OCI-LY1 (cell line): ENCODE data around the gene DNAJB6.

ENCODE experiments used
- H2AFZ ChIP-seq: fragments of 200-600 bp; sonication (generic), shearing (Covaris generic); 2 replicates; pipeline ENCODE4 v1.6.0; 2014; ENCODE audit warnings: antibody characterized with exemption, mild to moderate bottlenecking, low read length
- H3F3A ChIP-seq: fragments of 200-600 bp; sonication (generic), shearing (Covaris generic); 2 replicates; pipeline ENCODE4 v1.6.0; 2014; ENCODE audit warnings: mild to moderate bottlenecking, antibody characterized with exemption, low read length, moderate library complexity; ENCODE audit not compliant: insufficient read depth
- H3K27ac ChIP-seq: fragments of 200-600 bp; sonication (generic); 2 replicates; pipeline ENCODE4 v1.5.1; 2014; ENCODE audit warnings: low read length, mixed run types, mild to moderate bottlenecking, low read depth; ENCODE audit not compliant: poor library complexity, severe bottlenecking
- H3K27me3 ChIP-seq: fragments of 200-600 bp; sonication (generic); 2 replicates; pipeline ENCODE4 v1.6.0; 2014; ENCODE audit warnings: antibody characterized with exemption, mild to moderate bottlenecking, low read length, moderate library complexity; ENCODE audit not compliant: insufficient read depth
- H3K36me3 ChIP-seq: fragments of 200-600 bp; sonication (generic); 2 replicates; pipeline ENCODE4 v1.6.1; 2014; ENCODE audit warnings: mild to moderate bottlenecking, antibody characterized with exemption, low read length, moderate library complexity, mixed read lengths; ENCODE audit not compliant: insufficient read depth
- H3K4me1 ChIP-seq: fragments of 200-600 bp; sonication (generic); 2 replicates; pipeline ENCODE4 v1.5.1; 2014; ENCODE audit warnings: mild to moderate bottlenecking, low read length, moderate library complexity; ENCODE audit not compliant: insufficient read depth, severe bottlenecking
- H3K4me2 ChIP-seq: fragments of 200-600 bp; sonication (generic), shearing (Covaris generic); 2 replicates; pipeline ENCODE4 v1.6.1; 2014; ENCODE audit warnings: low read length
- H3K4me3 ChIP-seq: fragments of 200-600 bp; sonication (generic); 2 replicates; pipeline ENCODE4 v1.5.1; 2014; ENCODE audit warnings: low read length, low read depth, mild to moderate bottlenecking, mixed read lengths; ENCODE audit not compliant: poor library complexity, severe bottlenecking
- H3K79me2 ChIP-seq: fragments of 200-600 bp; shearing (Covaris generic); 2 replicates; pipeline ENCODE4 v1.6.1; 2016; ENCODE audit warnings: mixed run types, low read length, mixed read lengths; ENCODE audit not compliant: insufficient read depth
- H3K9ac ChIP-seq: fragments of 200-600 bp; sonication (generic), shearing (Covaris generic); 2 replicates; pipeline ENCODE4 v1.6.1; 2014; ENCODE audit warnings: mild to moderate bottlenecking, low read length, mixed read lengths
- H3K9me2 ChIP-seq: fragments of 200-600 bp; sonication (generic), shearing (Covaris generic); 2 replicates; pipeline ENCODE4 v1.6.1; 2014; ENCODE audit warnings: low read depth, mild to moderate bottlenecking, low read length, mixed read lengths
- H3K9me3 ChIP-seq: fragments of 200-600 bp; shearing (Covaris generic); 2 replicates; pipeline ENCODE4 v1.6.1; 2014; ENCODE audit warnings: low read length, mixed read lengths
- H4K20me1 ChIP-seq: fragments of 200-600 bp; sonication (generic), shearing (Covaris generic); 2 replicates; pipeline ENCODE4 v1.6.0; 2016; ENCODE audit warnings: mild to moderate bottlenecking, low read length; ENCODE audit not compliant: insufficient read depth
- CTCF ChIP-seq: fragments of 200-600 bp; sonication (generic), shearing (Covaris generic); IDR thresholded peaks from 2 replicates; pipeline ENCODE4 v1.5.1; 2017; ENCODE audit warnings: mild to moderate bottlenecking, antibody characterized with exemption, low read length, moderate library complexity, mixed read lengths
- EZH2 ChIP-seq: fragments of 200-600 bp; sonication (generic), shearing (Covaris generic); IDR thresholded peaks from 2 replicates; pipeline ENCODE4 v1.8.0; 2017; ENCODE audit warnings: borderline replicate concordance, mixed run types, mild to moderate bottlenecking, antibody characterized with exemption, low read length, moderate library complexity, mixed read lengths

DNAJB6 gene

GRCh38 chr7:157436076-157436475 lies 99.3 kb downstream of the DNAJB6 start:
- Histone ChIP-seq H2AFZ (no peak overlapping the region), H3K9ac (no peak overlapping the region), H3K27ac (no peak overlapping the region), H3K4me2 (no peak overlapping the region), H3K9me3 (no peaks in the 10 kb centered on the region), H3K36me3 (no peaks in the 10 kb centered on the region), H3K4me3 (no peak overlapping the region), H4K20me1 (no peaks in the 10 kb centered on the region), H3K27me3 (peaks cover 4% of the 10 kb centered on the region; the same call in 1 of the 2 replicates), H3K79me2 (no peaks in the 10 kb centered on the region), H3K9me2 (no peaks in the 10 kb centered on the region), H3F3A (peaks cover 4% of the 10 kb centered on the region; the same call in 1 of the 2 replicates), H3K4me1 (peaks cover 9% of the 10 kb centered on the region)
- no peak for TF ChIP-seq EZH2
- no peak for TF ChIP-seq CTCF

GRCh38 chr7:157436763-157437480 lies 100.1 kb downstream of the DNAJB6 start:
- Histone ChIP-seq H3K4me1 (peaks cover 10% of the 10 kb centered on the region), H3K79me2 (no peaks in the 10 kb centered on the region), H4K20me1 (no peaks in the 10 kb centered on the region), H3K27me3 (no peaks in the 10 kb centered on the region; the same call in 1 of the 2 replicates), H3K9ac (no peak overlapping the region), H3K36me3 (no peaks in the 10 kb centered on the region), H3K4me2 (no peak overlapping the region), H3F3A (peaks cover 4% of the 10 kb centered on the region; the same call in 1 of the 2 replicates), H3K27ac (no peak overlapping the region), H2AFZ (no peak overlapping the region), H3K9me3 (no peaks in the 10 kb centered on the region), H3K4me3 (no peak overlapping the region), H3K9me2 (no peaks in the 10 kb centered on the region)
- no peak for TF ChIP-seq CTCF
- no peak for TF ChIP-seq EZH2

GRCh38 chr7:157437519-157438061 lies 100.8 kb downstream of the DNAJB6 start:
- Histone ChIP-seq H3K27ac (no peak overlapping the region), H3F3A (peaks cover 4% of the 10 kb centered on the region; the same call in 1 of the 2 replicates), H2AFZ (no peak overlapping the region), H3K9ac (no peak overlapping the region), H3K4me1 (peaks cover 10% of the 10 kb centered on the region), H3K4me3 (no peak overlapping the region), H3K36me3 (no peaks in the 10 kb centered on the region), H3K9me3 (no peaks in the 10 kb centered on the region), H3K27me3 (no peaks in the 10 kb centered on the region; the same call in 1 of the 2 replicates), H4K20me1 (no peaks in the 10 kb centered on the region), H3K9me2 (no peaks in the 10 kb centered on the region), H3K4me2 (no peak overlapping the region), H3K79me2 (no peaks in the 10 kb centered on the region)
- TF ChIP-seq CTCF (no peak), EZH2 (no peak)
